Measurements from ENCODE around the gene MLXIPL. TPM values are rescaled to one million over a fixed set of nuclear protein-coding genes. Genes with fewer than 3 reads are reported as not detected.

MLXIPL gene
- polyA plus RNA-seq, 3 donors: 0.15 to 0.24 TPM; not detected in 1

GRCh38 chr7:73671322-73671661, 47.0 kb upstream of the MLXIPL start:
- Mint-ChIP-seq H3K9me3 (peaks cover 0 to 11% (median 3%) of the 10 kb centered on the region in 7 donors), H3K27me3 (ENCODE audit: low read depth in 3 of 3) (peaks cover 47 to 72% (median 59%) of the 10 kb centered on the region in 3 donors)
- intact Hi-C loops (cut with micrococcal nuclease): no loop called here

GRCh38 chr7:73669858-73670385, 45.6 kb upstream of the MLXIPL start:
- Histone ChIP-seq H3K4me1 (ENCODE audit: control insufficient read depth in 1 of 2, insufficient read depth in 2 of 2, low read length in 2 of 2) (peaks cover 9 to 13% of the 10 kb centered on the region in 2 donors), H4K20me1 (ENCODE audit: insufficient read depth, low read length) (no peaks in the 10 kb centered on the region), H3K79me2 (ENCODE audit: insufficient read depth, low read length) (no peaks in the 10 kb centered on the region), H3K4me2 (replicated peaks; ENCODE audit: extremely low read depth, low read length, poor library complexity, severe bottlenecking) (no peak overlapping the region), H3K9ac (ENCODE audit: insufficient read depth, low read length, poor library complexity, severe bottlenecking) (no peak overlapping the region), H2AFZ (ENCODE audit: insufficient read depth, low read depth, low read length, poor library complexity, severe bottlenecking) (no peak overlapping the region), H3K36me3 (replicated peaks in 1 of 2; ENCODE audit: control insufficient read depth in 1 of 2, insufficient read depth in 2 of 2, low read length in 2 of 2) (no peaks in the 10 kb centered on the region), H3K27ac (ENCODE audit: low read depth in 1 of 2, low read length in 2 of 2) (no peak overlapping the region), H3K4me3 (replicated peaks in 1 of 3; ENCODE audit: low read depth in 2 of 3, low read length in 3 of 3) (no peak overlapping the region), H3K27me3 (ENCODE audit: control insufficient read depth in 2 of 2, insufficient read depth in 2 of 2, low read length in 2 of 2) (peaks cover 25 to 70% of the 10 kb centered on the region in 2 donors), H3K9me3 (replicated peaks in 1 of 2; ENCODE audit: control insufficient read depth in 1 of 2, insufficient read depth in 1 of 2, low read length in 2 of 2) (peaks cover 3 to 4% of the 10 kb centered on the region in 2 donors)
- Mint-ChIP-seq H3K36me3 (peaks cover 0 to 2% of the 10 kb centered on the region in 2 donors), H3K9me3 (peaks cover 0 to 18% (median 7%) of the 10 kb centered on the region in 7 donors), H3K4me3 (peak overlapping the region in 1 of 2 donors; percentile 75), H3K27ac (no peak overlapping the region), H3K27me3 (ENCODE audit: low read depth in 3 of 3) (peaks cover 61 to 86% (median 67%) of the 10 kb centered on the region in 3 donors), H3K4me1 (peaks cover 12% of the 10 kb centered on the region)
- DNase-seq: no peak
- 61% methylated on average over 5 of the region's 12 CpGs for WGBS (ENCODE audit: insufficient coverage)
- intact Hi-C loops (cut with micrococcal nuclease): loop anchor here (5.0 to 10.0 kb wide), 3 partner anchors 52 to 145 kb away; partner anchors contain the start of gene BAZ1B (in 1 of the 2)
- TF ChIP-seq CTCF (IDR thresholded peaks at IDR 0.05): no peak

More at GRCh38 chr7:73671322-73671661, 47.0 kb upstream of the MLXIPL start:
- Mint-ChIP-seq H3K4me3 (no peak overlapping the region), H3K36me3 (no peaks in the 10 kb centered on the region), H3K4me1 (peaks cover 10% of the 10 kb centered on the region), H3K27ac (no peak overlapping the region)
- no peak overlapping the region for H2AFZ ChIP-seq (ENCODE audit: insufficient read depth, low read depth, low read length, poor library complexity, severe bottlenecking)
- peaks cover 9 to 13% of the 10 kb centered on the region in 2 donors for H3K4me1 ChIP-seq (ENCODE audit: control insufficient read depth in 1 of 2, insufficient read depth in 2 of 2, low read length in 2 of 2)
- no peak for TF ChIP-seq CTCF (IDR thresholded peaks at IDR 0.05)
- H3K27ac ChIP-seq (ENCODE audit: low read depth in 1 of 2, low read length in 2 of 2): no peak overlapping the region
- no peak overlapping the region for H3K4me3 ChIP-seq (replicated peaks in 1 of 3; ENCODE audit: low read depth in 2 of 3, low read length in 3 of 3)
- no peak for DNase-seq
- H3K9ac ChIP-seq (ENCODE audit: insufficient read depth, low read length, poor library complexity, severe bottlenecking): no peak overlapping the region
- 49% methylated on average over 4 of the region's 12 CpGs for WGBS (ENCODE audit: insufficient coverage)
- no peaks in the 10 kb centered on the region for H3K36me3 ChIP-seq (replicated peaks in 1 of 2; ENCODE audit: control insufficient read depth in 1 of 2, insufficient read depth in 2 of 2, low read length in 2 of 2)
- peaks cover 0 to 3% of the 10 kb centered on the region in 2 donors for H3K9me3 ChIP-seq (replicated peaks in 1 of 2; ENCODE audit: control insufficient read depth in 1 of 2, insufficient read depth in 1 of 2, low read length in 2 of 2)
- no peak overlapping the region for H3K4me2 ChIP-seq (replicated peaks; ENCODE audit: extremely low read depth, low read length, poor library complexity, severe bottlenecking)
- no peaks in the 10 kb centered on the region for H3K79me2 ChIP-seq (ENCODE audit: insufficient read depth, low read length)
- H3K27me3 ChIP-seq (ENCODE audit: control insufficient read depth in 2 of 2, insufficient read depth in 2 of 2, low read length in 2 of 2): peaks cover 20 to 56% of the 10 kb centered on the region in 2 donors
- no peaks in the 10 kb centered on the region for H4K20me1 ChIP-seq (ENCODE audit: insufficient read depth, low read length)

All from CD14-positive monocyte (primary cell).